Measurements from ENCODE around the gene SOX6.

- TF ChIP-seq CTCF (conservative IDR thresholded peaks at IDR 0.05; ENCODE audit: low read length): no peak
- TF ChIP-seq EZH2phosphoT487 (IDR thresholded peaks at IDR 0.05; ENCODE audit: borderline replicate concordance): no peak
Observed at GRCh38 chr11:15967166-15967565, 389.2 kb downstream of the SOX6 start.

Measured in Loucy (cell line).